HG03039 (cell line): Measurements from ENCODE around the gene KIF3B.
"Not testable (repeated sequence)": the region's sequence is repeated elsewhere in the genome, so short reads cannot be mapped to it uniquely, and the experiment has no call there.

ENCODE experiments used
- ATAC-seq: cut with Tn5 transposase; IDR thresholded peaks from one replicate; pipeline ENCODE4 v1.9.1; 2021; ENCODE audit warnings: mild to moderate bottlenecking, moderate library complexity; ENCODE audit not compliant: unreplicated experiment

KIF3B gene

GRCh38 chr20:32382102-32382950, 104.9 kb downstream of the KIF3B start:
- ATAC-seq = no peak

GRCh38 chr20:32383441-32383840, 106.0 kb downstream of the KIF3B start:
- ATAC-seq = not testable (repeated sequence)
